Pancreas (tissue), 10 donors: ENCODE results near the gene SH3TC1. TPM values are rescaled to one million over a fixed set of nuclear protein-coding genes. Genes with fewer than 3 reads are reported as not detected.

Experiments used
- ATAC-seq, 4 donors: fragments of 200-7000 bp; cut with Tn5 transposase; one replicate each; pipeline versions ENCODE4 v1.8.0 to v1.9.1; 2020; ENCODE audit warnings: mild to moderate bottlenecking in 4 of 4, moderate library complexity in 4 of 4
- DNase-seq, 6 donors: peaks; one replicate each; pipeline ENCODE4 v3.0.0-alpha.2; 2020
- FAIRE-seq: peaks from 2 replicates; lab custom pipeline; 2012; peaks lifted over from hg19 to GRCh38; lab: Jason Lieb, UNC
- H3K27ac ChIP-seq, 4 donors: fragments of 200-600 bp; sonication (generic); 1 replicate in 3 of 4; 2 replicates in 1 of 4; pipeline versions ENCODE4 v1.5.0 to v1.8.0; 2020
- H3K27me3 ChIP-seq, 4 donors: fragments of 200-600 bp; one replicate each; pipeline ENCODE4 v1.8.0; 2021
- H3K36me3 ChIP-seq, 3 donors: fragments of 200-600 bp; sonication (generic) in 1 of 3; one replicate each; pipeline versions ENCODE4 v1.5.0 to v1.8.0; 2020 to 2021
- H3K4me1 ChIP-seq, 3 donors: fragments of 200-600 bp; one replicate each; pipeline ENCODE4 v1.8.0; 2021
- H3K4me3 ChIP-seq, 4 donors: fragments of 200-600 bp; sonication (generic) in 2 of 4; one replicate each; pipeline versions ENCODE4 v1.5.0 to v1.8.0; 2020 to 2021
- H3K9me3 ChIP-seq, 4 donors: fragments of 200-600 bp; one replicate each; pipeline ENCODE4 v1.8.0; 2021
- WGBS, 2 donors: extraction: QIAGEN DNeasy Blood & Tissue Kit; methylation state at CpG; one replicate each; pipeline ENCODE4 v1.1.7; 2013; 5-methylcytosine and 5-hydroxymethylcytosine counted together
- intact Hi-C, 3 donors: fragments of 100-400 bp; cut with DNase I; formaldehyde crosslinking; loops; one replicate each; pipeline versions ENCODE4 v1.11.1 to v1.14.2; 2022
- polyA plus RNA-seq, 2 donors: library from polyadenylated mRNA; stranded (reverse); fragments of 200-250 nt; gene quantifications; one replicate each; pipeline ENCODE4 v1.2.3, GENCODE V29; 2013
- total RNA-seq, 6 donors: library from RNA; stranded (reverse); fragmentation: NEBNext Ultra II Directional in 4 of 6; extraction: Animal tissue kit (Norgen Biotek cat#: 25700) in 4 of 6; gene quantifications; one replicate each; pipeline versions ENCODE4 v1.2.1 to v1.2.4, GENCODE V29; 2021 to 2023
- TF ChIP-seq, protein P1 (sequence below), 4 donors: fragments of 200-600 bp; sonication (generic) in 3 of 4; IDR thresholded peaks; one replicate each; pipeline versions ENCODE4 v1.5.0 to v1.8.0; 2021; ENCODE audit warnings: antibody characterized with exemption in 4 of 4
- donor health status: healthy with polysubstance abuse.
- donor health status: DM: no; HTN: no; CAD: no; lungs with moderate emphysema.
- donor health status: DM: no; HTN: no; CAD: no.
- donor health status: control.
- donor health status: control.
- donor health status: Bipolar disorder and iron deficiency.
- donor health status: DM: yes; HTN: yes; CAD: no.
- donor health status: DM: no; HTN: no; CAD: no.
- donor health status: DM: no; HTN: no; CAD: no.
- donor health status: DM: yes; HTN: yes; CAD: no.

Gene SH3TC1
- total and polyA plus RNA-seq, 8 donors = 12.5 to 28.0 (median 19.6) TPM

DNA sequence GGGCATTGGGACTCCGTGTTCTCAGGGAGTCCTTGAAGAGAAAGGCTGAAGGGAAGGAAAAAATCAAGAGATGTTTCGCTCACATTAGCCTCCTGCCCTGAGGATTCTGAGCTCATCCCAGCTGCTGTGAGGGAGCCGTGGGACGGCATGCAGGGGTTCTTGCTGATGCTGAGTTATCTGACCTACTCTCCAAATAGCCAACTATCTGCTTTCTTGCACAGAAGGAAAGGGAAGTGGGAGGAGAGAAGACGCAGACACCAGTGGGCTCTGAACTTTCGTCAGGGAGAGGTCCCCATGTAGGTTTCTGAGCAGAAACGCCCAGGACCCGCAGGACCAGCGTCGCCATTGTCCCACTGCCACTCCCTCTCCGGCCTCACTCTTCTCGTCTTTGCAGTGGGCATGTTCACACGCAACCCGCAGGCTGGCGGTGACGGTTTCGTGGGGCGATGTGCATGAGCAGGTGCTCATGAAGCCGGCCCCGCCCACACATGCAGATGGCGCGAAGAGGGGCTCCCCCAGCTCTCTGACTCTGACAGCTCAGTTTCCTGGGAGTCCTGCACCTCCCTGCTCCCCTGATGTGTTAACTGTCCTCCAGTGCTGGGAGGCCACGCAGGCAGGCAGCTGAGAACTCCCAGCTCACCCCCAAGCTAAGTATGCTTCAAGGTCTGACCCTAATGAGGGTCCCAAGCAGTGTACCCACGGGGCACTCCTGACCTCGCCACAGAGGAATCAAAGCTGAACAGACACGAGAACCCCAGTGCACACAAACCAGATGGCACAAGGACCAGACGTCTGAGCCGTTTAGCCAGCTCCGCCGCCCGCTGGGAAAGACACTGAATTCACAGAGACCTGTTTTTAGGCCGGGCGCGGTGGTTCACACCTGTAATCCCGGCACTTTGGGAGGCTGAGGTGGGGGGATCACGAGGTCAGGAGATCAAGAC, 26.8 kb upstream of the SH3TC1 start:
- DNase-seq (no peak), ATAC-seq (no peak), FAIRE-seq (no peak)
- H3K4me1 ChIP-seq = no peaks in the 10 kb centered on the region
- WGBS, 2 donors = 76 to 83% methylated on average over 36 of the region's 36 CpGs
- no peak overlapping the region for H3K27ac ChIP-seq
- TF ChIP-seq, protein P1, sequence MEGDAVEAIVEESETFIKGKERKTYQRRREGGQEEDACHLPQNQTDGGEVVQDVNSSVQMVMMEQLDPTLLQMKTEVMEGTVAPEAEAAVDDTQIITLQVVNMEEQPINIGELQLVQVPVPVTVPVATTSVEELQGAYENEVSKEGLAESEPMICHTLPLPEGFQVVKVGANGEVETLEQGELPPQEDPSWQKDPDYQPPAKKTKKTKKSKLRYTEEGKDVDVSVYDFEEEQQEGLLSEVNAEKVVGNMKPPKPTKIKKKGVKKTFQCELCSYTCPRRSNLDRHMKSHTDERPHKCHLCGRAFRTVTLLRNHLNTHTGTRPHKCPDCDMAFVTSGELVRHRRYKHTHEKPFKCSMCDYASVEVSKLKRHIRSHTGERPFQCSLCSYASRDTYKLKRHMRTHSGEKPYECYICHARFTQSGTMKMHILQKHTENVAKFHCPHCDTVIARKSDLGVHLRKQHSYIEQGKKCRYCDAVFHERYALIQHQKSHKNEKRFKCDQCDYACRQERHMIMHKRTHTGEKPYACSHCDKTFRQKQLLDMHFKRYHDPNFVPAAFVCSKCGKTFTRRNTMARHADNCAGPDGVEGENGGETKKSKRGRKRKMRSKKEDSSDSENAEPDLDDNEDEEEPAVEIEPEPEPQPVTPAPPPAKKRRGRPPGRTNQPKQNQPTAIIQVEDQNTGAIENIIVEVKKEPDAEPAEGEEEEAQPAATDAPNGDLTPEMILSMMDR (IDR thresholded peaks at IDR 0.05) = no peak
- intact Hi-C loops = no loop called here
- H3K36me3 ChIP-seq = no peaks in the 10 kb centered on the region
- no peaks in the 10 kb centered on the region for H3K27me3 ChIP-seq
- no peaks in the 10 kb centered on the region for H3K9me3 ChIP-seq
- H3K4me3 ChIP-seq = no peak overlapping the region

DNA sequence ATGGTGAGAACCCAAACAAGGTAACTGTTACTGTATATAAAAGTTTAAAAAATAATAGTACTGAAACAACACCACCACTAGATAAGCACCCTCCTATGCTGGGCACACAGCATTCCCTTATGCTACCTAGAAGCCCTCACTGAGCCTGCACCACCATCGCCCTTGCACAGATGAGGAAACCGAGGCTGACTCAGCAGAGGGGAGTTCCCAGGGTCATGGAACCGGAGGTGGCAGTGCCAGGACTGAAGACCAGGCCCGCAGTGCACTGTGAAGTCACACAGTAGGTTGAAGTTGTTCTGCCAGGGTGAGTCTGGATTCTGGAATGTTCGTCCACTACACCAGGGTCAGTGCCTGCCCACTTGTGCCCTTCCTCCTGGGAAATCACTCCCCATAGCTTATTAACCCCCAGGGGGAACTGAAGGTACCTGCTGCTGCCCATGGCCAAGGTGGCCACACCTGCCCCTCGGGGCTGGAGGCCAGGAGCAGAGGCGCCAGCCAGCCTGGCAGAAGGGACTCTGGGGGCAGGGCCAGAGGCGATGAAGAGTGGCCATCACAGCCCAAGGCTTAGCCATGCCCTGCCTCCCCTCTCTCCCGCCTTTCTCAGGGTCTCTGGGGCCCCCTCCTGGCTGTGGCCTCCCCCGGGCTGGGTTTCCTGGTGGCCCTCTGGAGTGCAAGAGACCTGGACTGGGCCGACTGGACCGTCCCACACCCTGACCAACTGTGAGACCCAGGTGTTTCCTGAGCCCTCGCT, 25.4 kb upstream of the SH3TC1 start:
- TF ChIP-seq, protein P1 (IDR thresholded peaks at IDR 0.05) = no peak
- DNase-seq = no peak
- Histone ChIP-seq H3K4me1 (no peaks in the 10 kb centered on the region), H3K27me3 (no peaks in the 10 kb centered on the region), H3K4me3 (no peak overlapping the region), H3K27ac (no peak overlapping the region), H3K36me3 (no peaks in the 10 kb centered on the region), H3K9me3 (no peaks in the 10 kb centered on the region)
- FAIRE-seq = no peak
- intact Hi-C loops = no loop called here
- ATAC-seq = no peak
- 75 to 79% methylated on average over 13 of the region's 13 CpGs for WGBS, 2 donors

DNA sequence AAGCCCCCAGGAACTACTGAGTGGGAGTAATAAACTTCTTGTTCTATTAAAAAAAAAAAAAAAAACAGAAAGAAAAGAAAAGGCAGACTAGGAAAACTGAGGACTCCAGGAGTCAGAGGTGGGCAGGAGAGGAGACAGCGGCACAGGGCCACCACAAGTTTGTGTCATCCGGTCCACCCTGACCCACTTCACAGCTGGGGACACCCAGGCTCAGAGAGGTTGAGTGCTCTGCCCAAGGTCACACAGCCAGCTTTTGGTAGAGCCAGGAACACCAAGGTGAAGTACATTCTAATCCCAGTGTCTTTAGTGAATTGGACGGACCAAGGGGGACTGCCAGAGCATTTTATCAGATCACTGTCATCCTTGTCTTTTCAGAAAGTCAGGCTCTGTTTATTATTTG, 24.1 kb upstream of the SH3TC1 start:
- intact Hi-C loops = no loop called here
- no peak overlapping the region for H3K4me3 ChIP-seq
- TF ChIP-seq, protein P1 (IDR thresholded peaks at IDR 0.05) = no peak
- no peaks in the 10 kb centered on the region for H3K27me3 ChIP-seq
- no peaks in the 10 kb centered on the region for H3K36me3 ChIP-seq
- ATAC-seq = no peak
- no peaks in the 10 kb centered on the region for H3K9me3 ChIP-seq
- no peak for DNase-seq
- H3K4me1 ChIP-seq = no peaks in the 10 kb centered on the region
- FAIRE-seq = no peak
- H3K27ac ChIP-seq = no peak overlapping the region
- WGBS, 2 donors = 80% methylated on average over 3 of the region's 3 CpGs

DNA sequence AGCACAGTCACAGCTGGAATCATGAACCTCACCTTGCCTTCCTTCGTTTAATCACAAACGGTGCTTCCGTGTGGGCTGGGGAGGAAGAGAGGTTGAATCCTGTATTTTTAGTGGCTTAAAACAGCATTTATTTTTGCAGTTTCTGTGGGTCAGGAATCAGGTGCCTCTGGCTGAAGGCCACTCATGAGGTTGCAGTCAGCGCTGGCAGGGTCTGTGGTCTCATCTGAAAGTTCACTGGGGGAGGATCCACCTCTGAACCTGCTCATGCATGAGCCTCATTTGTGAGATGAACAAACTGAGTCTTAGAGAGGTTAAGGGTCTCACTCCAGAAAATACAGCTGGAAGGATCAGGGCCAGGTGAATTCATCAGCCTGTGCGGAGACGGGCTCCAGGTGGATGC, 23.4 kb upstream of the SH3TC1 start:
- H3K4me3 ChIP-seq = no peak overlapping the region
- FAIRE-seq (no peak), DNase-seq (no peak), ATAC-seq (no peak)
- no peaks in the 10 kb centered on the region for H3K9me3 ChIP-seq
- H3K4me1 ChIP-seq = no peaks in the 10 kb centered on the region
- H3K36me3 ChIP-seq = no peaks in the 10 kb centered on the region
- no peaks in the 10 kb centered on the region for H3K27me3 ChIP-seq
- TF ChIP-seq, protein P1 (IDR thresholded peaks at IDR 0.05) = no peak
- WGBS, 2 donors = 76 to 81% methylated on average over 6 of the region's 6 CpGs
- no peak overlapping the region for H3K27ac ChIP-seq
- intact Hi-C loops = no loop called here
